SJSA1 (cell line): ENCODE results near the gene BORCS5. TPM values are rescaled to one million over a fixed set of nuclear protein-coding genes. Genes with fewer than 3 reads are reported as not detected.
A peak's percentile ranks its signal among the peaks of the same experiment; 100 is the strongest.
"Not testable (repeated sequence)": the region's sequence is repeated elsewhere in the genome, so short reads cannot be mapped to it uniquely, and the experiment has no call there.

ENCODE experiments used
- DNase-seq, 2 experiments: peaks; one replicate each; pipeline ENCODE4 v3.0.0-alpha.2; 2015 to 2020; ENCODE audit warnings: low spot score in 2 of 2, low read depth in 1 of 2
- H3K27ac ChIP-seq: fragments of 250-450 bp; sonication (Bioruptor Pico); 2 replicates; pipeline ENCODE4 v1.5.1; 2020; ENCODE audit warnings: mild to moderate bottlenecking, moderate library complexity
- H3K27me3 ChIP-seq: fragments of 250-450 bp; sonication (Bioruptor Pico); replicated peaks from 2 replicates; pipeline ENCODE4 v1.5.1; 2020; ENCODE audit warnings: mild to moderate bottlenecking, moderate library complexity
- H3K36me3 ChIP-seq: fragments of 250-450 bp; sonication (Bioruptor Pico); 2 replicates; pipeline ENCODE4 v1.5.1; 2020; ENCODE audit warnings: mild to moderate bottlenecking
- H3K4me1 ChIP-seq: fragments of 250-450 bp; sonication (Bioruptor Pico); replicated peaks from 2 replicates; pipeline ENCODE4 v1.6.1; 2021; ENCODE audit warnings: mild to moderate bottlenecking
- H3K4me3 ChIP-seq: fragments of 250-450 bp; sonication (Bioruptor Pico); 2 replicates; pipeline ENCODE4 v1.5.1; 2020; ENCODE audit warnings: mild to moderate bottlenecking
- H3K9me3 ChIP-seq: fragments of 250-450 bp; sonication (Bioruptor Pico); replicated peaks from 2 replicates; pipeline ENCODE4 v1.5.1; 2020; ENCODE audit warnings: mild to moderate bottlenecking
- total RNA-seq: library from RNA; depleted of rRNA; stranded (reverse); fragments of >200 nt; shearing (Covaris generic); gene quantifications from 2 replicates; pipeline ENCODE4 v1.2.3, GENCODE V29; 2014

The BORCS5 gene
- total RNA-seq, 1 experiment from 2014 or later = 6.1 TPM

DNA sequence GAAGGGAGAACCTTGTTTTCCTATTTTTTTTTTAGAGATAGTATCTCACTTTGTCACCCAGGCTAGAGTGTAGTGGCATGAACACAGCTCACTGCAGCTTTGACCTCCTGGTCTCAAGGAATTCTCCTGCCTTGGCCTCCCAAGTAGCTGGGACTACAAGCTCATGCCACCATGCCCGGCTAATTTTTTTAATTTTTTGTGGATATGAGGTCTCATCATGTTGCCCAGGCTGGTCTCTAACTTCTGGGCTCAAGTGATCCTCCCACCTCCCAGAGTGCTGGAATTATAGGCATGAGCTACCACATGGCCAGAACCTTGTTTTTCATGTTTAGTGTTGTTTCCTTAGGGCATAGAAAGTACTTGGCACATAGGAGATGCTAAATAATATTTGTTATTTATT, 20.4 kb upstream of the BORCS5 start:
- no peak for DNase-seq
- H3K27me3 ChIP-seq = no peaks in the 10 kb centered on the region
- no peak overlapping the region for H3K27ac ChIP-seq
- peaks cover 14% of the 10 kb centered on the region for H3K4me1 ChIP-seq
- no peaks in the 10 kb centered on the region for H3K9me3 ChIP-seq
- H3K4me3 ChIP-seq = no peak overlapping the region
- no peaks in the 10 kb centered on the region for H3K36me3 ChIP-seq

DNA sequence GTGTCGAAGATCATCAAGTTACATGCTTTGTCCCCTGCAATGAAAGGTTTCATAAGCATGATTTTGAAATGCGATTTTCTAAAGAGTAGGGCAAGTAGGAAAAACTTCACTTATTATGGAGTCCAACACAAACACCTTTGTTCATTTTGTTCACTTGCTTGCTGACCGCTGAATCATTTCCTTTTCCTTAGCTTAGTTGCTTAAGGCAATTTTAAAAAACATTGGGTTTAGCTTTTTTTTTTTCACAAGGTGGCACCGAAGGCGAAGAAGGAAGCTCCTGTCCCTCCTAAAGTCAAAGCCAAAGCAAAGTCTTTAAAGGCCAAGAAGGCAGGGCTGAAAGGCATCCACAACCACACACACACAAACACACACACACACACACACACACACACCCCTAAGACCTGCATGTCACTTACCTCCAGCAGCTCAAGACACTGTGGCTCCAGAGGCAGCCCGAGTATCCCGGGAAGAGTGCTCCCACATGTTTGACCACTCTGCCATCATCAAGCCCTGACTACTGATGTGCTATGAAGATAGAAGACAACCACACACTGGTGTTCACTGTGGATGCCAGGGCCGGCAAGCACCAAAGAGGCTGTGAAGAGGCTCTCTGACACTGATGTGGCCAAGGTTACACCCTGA, 18.2 kb upstream of the BORCS5 start:
- Histone ChIP-seq H3K27me3 (no peaks in the 10 kb centered on the region), H3K9me3 (no peaks in the 10 kb centered on the region), H3K4me1 (peaks cover 14% of the 10 kb centered on the region), H3K27ac (no peak overlapping the region), H3K4me3 (no peak overlapping the region), H3K36me3 (no peaks in the 10 kb centered on the region)
- DNase-seq = no peak

DNA sequence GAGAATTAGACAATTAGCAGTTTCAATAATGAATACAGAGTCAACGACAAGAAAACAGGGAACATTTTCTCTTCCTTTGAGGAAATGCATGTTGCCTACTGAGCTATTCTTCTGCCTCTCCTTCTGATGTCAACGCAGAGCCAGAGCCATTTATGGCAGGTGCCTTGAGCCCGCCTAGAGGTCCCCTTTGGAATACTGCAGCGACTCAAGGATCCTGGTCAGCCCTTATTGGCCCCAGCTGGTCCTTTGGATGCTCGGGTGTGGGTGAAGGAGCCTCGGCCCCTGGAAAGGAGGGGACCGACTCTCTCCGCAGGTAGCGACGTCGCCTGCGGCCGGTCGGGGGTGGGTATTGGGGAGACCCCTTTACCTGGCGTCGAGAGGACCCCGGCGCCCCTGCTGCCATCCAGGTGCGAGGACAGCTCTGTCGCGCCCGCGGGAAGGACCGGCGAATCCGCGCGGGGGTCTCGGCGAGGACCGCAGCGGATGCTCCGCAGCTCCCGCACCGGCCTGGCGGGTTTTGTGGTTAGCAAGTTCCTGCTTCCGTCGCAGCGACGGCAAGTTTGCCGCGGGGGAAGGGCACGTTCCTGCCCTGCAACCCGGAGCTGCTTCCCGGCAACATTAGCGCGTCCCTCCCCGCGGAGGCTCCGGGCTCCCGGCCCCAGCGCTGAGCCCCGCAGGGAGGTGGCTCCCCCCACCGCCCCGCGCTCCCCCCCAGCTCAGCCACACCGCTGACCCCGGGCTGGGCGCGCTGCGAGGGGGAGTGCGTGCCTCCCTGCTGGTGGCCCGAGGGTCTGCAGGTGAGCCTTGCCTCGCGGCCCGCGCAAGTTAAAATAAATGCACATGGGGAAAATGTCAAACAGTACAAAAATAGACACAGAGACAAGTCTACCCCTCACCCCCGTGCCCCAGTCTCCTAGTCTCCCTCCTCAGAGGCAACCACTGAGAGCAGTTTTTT, 6.9 kb upstream of the BORCS5 start, which contains the start of gene MANSC1:
MANSC1 (minus strand) TSS at position 532 of the 955 bp plus-strand sequence. CDS start 6,928 bp downstream, outside the sequence.
- Histone ChIP-seq H3K27ac (no peak within 1 kb of the TSS), H3K4me1 (peaks cover 7% of the 10 kb centered on the region), H3K9me3 (no peaks in the 10 kb centered on the region; the same call in 1 of the 2 replicates), H3K27me3 (no peaks in the 10 kb centered on the region), H3K4me3 (peak within 1 kb of the TSS; percentile 48), H3K36me3 (no peaks in the 10 kb centered on the region)
- no peak for DNase-seq

- H3K9me3 ChIP-seq = no peaks in the 10 kb centered on the region
- no peak for DNase-seq
- peaks cover 7% of the 10 kb centered on the region for H3K4me1 ChIP-seq
- no peaks in the 10 kb centered on the region for H3K27me3 ChIP-seq
- H3K4me3 ChIP-seq = no peak overlapping the region
- H3K27ac ChIP-seq = no peak overlapping the region
- no peaks in the 10 kb centered on the region for H3K36me3 ChIP-seq
These were observed 5.9 kb upstream of the BORCS5 start for GRCh38 chr12:12350868-12351463.

DNA sequence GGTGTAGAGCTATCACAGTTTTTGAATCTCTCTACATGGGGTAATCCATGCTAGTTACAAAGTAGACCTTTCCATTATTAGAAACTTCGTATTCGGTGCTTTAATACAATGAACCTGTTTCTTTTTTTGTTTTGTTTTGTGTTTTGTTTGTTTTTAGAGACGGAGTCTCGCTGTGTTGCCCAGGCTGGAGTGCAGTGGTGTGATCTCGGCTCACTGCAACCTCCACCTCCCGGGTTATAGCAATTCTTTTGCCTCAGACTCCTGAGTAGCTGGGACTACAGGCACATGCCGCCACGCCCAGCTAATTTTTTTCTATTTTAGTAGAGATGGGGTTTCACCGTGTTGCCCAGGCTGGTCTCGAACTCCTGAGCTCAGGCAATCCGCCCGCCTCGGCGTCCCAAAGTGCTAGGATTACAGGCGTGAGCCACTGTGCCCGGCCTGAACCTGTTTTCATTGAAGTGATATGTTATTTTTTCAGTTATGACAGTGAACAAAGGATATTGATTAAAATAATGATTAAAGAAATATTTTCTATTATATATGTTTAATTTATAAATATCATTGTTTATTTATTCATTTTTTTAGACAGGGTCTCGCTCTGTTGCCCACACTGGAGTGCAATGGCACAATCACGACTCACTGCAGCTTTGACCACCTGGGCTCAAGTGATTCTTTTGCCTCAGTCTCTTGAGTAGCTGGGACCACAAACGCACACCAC, 5.3 kb upstream of the BORCS5 start:
- H3K27me3 ChIP-seq, H3K36me3 ChIP-seq, H3K9me3 ChIP-seq, DNase-seq, H3K4me3 ChIP-seq, H3K27ac ChIP-seq, H3K4me1 ChIP-seq: not testable (repeated sequence)

- DNase-seq = no peak
- Histone ChIP-seq H3K4me3 (no peak overlapping the region), H3K27ac (no peak overlapping the region), H3K9me3 (no peaks in the 10 kb centered on the region), H3K27me3 (no peaks in the 10 kb centered on the region), H3K4me1 (peaks cover 17% of the 10 kb centered on the region), H3K36me3 (peaks cover 3% of the 10 kb centered on the region; the same call in 1 of the 2 replicates)
These were observed 3.6 kb upstream of the BORCS5 start for GRCh38 chr12:12353276-12353675.

- Histone ChIP-seq H3K9me3 (no peaks in the 10 kb centered on the region), H3K27me3 (no peaks in the 10 kb centered on the region), H3K27ac (no peak overlapping the region), H3K4me1 (peaks cover 23% of the 10 kb centered on the region), H3K4me3 (no peak overlapping the region), H3K36me3 (peaks cover 3% of the 10 kb centered on the region; the same call in 1 of the 2 replicates)
- DNase-seq = no peak
These were observed 3.1 kb upstream of the BORCS5 start for GRCh38 chr12:12353807-12354206.

DNA sequence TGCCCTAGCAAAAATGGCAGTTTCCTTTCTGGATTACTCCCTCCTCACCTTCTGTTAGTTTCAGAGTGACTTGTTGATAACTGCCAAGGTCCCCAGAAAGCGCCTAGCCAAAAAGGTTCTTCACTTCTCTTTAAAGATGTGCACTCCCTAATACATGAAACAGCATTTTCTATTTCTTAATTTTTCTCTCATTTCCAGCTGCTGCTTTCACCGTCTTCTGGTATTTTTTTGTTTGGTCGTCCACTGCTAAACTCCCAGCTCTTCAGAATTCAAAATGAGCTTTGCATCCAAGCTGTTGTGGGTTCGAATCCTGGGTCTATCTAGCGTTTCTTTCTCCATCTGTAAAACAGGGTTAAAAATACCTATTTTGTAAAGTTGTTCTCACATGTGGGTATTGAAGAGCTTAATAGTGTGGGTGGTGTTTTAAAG, 397 bp upstream of the BORCS5 start:
- Histone ChIP-seq H3K9me3 (no peaks in the 10 kb centered on the region), H3K36me3 (peaks cover 3% of the 10 kb centered on the region; the same call in 1 of the 2 replicates), H3K4me1 (peaks cover 16% of the 10 kb centered on the region), H3K4me3 (peak overlapping the region; percentile 86), H3K27ac (no peak overlapping the region), H3K27me3 (no peaks in the 10 kb centered on the region)
- no peak for DNase-seq

- Histone ChIP-seq H3K9me3 (no peaks in the 10 kb centered on the region), H3K36me3 (peaks cover 4% of the 10 kb centered on the region; the same call in 1 of the 2 replicates), H3K27me3 (no peaks in the 10 kb centered on the region), H3K4me1 (peaks cover 16% of the 10 kb centered on the region), H3K27ac (peak overlapping the region; percentile 62), H3K4me3 (peak overlapping the region; percentile 86)
- DNase-seq = no peak
These were observed 1.0 kb downstream of the BORCS5 start for GRCh38 chr12:12357719-12358461.

DNA sequence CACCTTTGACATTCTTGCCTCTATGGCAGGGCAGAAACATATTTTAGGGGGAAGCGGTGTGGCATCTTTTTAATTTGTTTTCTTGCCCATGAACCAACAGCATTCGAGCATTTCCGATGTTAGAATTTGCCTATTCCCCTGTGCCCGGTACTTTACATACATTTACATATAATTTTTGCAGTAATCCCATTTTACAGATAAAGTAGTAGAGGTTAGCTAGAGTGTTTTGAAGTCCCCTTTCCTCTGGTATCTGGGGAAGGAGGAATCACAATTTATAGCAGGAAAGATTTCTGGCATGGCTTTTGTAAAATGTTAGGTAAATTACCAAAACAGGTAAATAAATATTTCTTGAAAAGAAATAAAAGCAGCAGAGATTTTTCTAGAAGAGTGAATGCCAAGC, 1.6 kb downstream of the BORCS5 start:
- no peak for DNase-seq
- H3K36me3 ChIP-seq = peaks cover 6% of the 10 kb centered on the region; the same call in 1 of the 2 replicates
- H3K4me3 ChIP-seq = no peak overlapping the region
- no peaks in the 10 kb centered on the region for H3K27me3 ChIP-seq
- peaks cover 16% of the 10 kb centered on the region for H3K4me1 ChIP-seq
- H3K9me3 ChIP-seq = no peaks in the 10 kb centered on the region
- H3K27ac ChIP-seq = peak overlapping the region; percentile 62

GRCh38 chr12:12364787-12365445, 8.0 kb downstream of the BORCS5 start:
- Histone ChIP-seq H3K36me3 (peaks cover 7% of the 10 kb centered on the region; the same call in 1 of the 2 replicates), H3K4me1 (peaks cover 30% of the 10 kb centered on the region), H3K27me3 (no peaks in the 10 kb centered on the region), H3K9me3 (no peaks in the 10 kb centered on the region), H3K27ac (no peak overlapping the region; the same call in 1 of the 2 replicates), H3K4me3 (no peak overlapping the region)
- DNase-seq = no peak

DNA sequence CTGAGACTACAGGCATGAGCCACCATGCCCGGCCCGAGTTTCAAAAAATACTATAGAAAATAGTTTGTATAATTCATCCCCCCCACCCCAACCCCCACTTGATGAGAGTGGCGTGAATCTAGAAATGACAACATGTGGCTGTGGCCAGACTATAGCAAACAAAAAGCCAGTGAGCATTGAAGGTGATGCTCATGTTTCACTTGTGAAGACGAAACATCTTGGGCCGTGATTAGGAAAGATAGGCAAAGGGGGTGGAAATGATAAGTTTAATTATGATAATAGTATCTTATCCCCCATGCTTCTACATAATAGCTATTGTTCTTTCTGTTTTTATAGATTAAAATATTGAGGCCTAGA, 8.5 kb downstream of the BORCS5 start:
- no peaks in the 10 kb centered on the region for H3K9me3 ChIP-seq
- no peaks in the 10 kb centered on the region for H3K27me3 ChIP-seq
- peak overlapping the region; percentile 60 for H3K27ac ChIP-seq
- no peak overlapping the region for H3K4me3 ChIP-seq
- peaks cover 7% of the 10 kb centered on the region; the same call in 1 of the 2 replicates for H3K36me3 ChIP-seq
- peak in 1 of 2 experiments; percentile 19 for DNase-seq
- peaks cover 33% of the 10 kb centered on the region for H3K4me1 ChIP-seq
